Globus pallidus (tissue), 1 donor: ENCODE measurements around the gene ZEB2.

ENCODE experiments used
- DNase-seq: peaks from one replicate; pipeline ENCODE4 v3.0.0-alpha.2; 2015; ENCODE audit warnings: low spot score

ZEB2 gene

DNA sequence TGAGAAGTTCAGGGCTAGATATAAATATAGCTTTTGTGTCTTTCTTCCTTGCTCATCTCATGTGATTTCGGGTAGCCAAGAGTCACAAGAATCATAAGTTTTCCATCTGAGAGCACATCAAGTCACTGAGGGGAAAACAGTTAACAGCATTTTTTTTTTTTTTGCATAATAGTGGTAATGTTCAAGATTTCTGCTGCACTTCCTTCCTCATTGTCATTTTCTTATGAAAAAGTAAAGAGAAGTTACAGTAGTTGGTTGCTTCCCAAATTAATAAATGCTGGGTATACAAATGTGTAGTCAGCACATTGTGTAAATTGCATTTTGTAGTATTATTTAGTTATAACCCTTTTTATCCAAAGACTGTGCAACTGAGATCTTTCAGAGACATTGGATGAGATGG lies 93.6 kb downstream of the ZEB2 start:
- DNase-seq, result no peak

DNA sequence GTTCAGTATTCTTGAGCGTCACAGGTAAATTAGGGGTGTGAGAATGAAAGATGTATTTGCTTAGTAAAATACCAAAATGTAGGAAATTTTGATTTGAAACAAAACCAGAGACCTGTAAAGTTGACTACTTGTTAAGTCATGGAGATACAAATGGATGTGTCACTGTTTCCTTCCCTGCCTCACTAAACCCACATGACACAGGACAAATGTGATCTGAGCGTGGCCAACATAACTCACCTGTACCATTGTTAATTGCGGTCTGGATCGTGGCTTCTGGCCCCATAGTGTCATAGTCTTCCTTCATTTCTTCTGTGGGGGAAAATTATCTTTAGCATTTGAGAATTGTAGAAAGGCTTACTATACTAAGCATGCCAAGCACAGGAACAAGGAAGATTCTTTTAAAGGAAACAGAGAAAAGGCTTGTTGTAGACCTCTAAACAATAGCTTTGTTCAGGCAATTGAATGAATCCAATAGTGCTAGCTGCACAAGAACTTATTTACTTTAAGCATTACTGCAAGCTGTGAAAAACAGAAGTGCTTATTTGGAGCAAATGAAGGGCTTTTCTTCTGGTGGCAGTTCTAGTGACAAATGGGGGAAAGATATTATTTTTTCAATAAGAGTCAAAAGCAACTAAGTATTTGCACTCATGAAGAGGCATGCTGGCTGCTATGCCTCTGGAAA lies 95.2 kb downstream of the ZEB2 start:
- peak; percentile 95 for DNase-seq

DNA sequence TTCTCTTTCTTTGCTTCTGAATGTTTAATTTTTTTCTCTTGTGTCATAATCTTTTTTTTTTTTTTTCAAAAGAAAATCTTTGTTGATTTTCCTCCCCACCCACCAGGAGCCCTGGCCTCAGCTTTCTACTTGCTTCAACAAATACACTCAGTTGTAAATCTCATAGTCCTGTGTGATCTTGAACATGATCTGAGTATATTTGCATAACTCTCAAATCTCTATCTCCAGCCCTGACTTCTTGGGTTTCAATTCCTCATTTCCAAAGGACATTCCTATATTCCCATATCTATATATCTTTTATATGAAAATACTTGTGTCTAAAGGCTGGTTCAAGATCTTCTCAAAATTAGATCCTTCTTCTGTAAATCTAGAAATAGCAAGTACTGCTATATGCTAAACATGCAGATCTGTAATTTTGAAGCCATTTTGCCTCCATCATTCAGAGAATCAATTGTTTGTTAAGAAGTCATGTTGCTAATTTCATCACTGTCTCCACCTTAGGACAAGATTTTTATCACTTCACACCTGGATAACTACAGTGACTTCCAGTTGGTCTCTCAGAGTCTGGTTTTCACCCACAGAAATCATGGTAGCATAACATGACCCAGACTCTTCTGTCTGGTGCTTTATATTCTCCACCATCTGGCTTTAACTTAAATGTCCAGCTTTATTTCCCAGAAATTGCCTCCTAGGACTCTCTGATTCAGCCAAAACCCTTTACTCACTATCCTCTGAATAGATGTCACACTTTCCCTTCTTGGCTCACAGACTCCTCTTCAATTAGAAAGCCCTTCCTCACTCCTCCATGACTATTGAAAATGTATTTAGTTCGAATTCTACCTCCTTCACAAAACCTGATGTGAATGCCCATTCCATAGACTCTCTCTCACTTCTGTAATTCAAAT lies 98.1 kb downstream of the ZEB2 start:
- DNase-seq, result no peak

DNA sequence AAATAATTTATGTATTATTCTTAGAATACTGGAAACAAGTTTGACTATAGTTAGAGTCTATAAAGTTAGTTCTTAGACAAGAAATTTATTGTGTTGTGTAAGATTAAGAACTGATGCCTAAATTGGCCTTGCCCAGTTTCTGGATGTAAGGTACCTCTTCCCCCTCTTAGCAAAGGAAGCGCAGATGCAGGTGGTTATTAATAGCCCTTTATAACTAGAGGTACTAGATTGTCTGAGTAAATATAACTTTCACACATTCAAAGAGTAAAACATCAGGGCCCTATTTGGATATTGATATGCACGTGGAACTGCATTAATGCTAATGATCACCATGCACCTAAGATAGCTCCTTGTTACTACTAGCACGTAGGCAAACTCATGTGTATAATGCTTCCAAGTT lies 100.7 kb downstream of the ZEB2 start:
- no peak for DNase-seq

DNA sequence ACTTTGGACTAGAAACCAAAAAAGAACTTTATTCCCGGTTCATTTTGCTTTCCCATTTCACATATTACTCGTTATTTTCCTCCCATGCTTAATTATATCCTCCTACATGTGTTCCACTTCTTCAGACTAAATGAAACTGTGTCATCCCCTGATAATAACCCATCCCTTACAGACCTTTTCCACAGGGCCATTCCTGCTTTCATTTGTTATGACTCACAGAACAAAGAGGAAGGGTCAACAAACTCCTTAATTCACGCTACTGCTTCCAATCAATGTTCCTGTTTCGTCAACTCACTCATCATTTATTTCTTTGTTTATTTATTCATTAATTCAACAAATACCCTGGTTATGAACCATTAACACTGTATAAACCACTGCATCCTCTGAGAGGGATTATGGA lies 104.5 kb downstream of the ZEB2 start:
- no peak for DNase-seq

DNA sequence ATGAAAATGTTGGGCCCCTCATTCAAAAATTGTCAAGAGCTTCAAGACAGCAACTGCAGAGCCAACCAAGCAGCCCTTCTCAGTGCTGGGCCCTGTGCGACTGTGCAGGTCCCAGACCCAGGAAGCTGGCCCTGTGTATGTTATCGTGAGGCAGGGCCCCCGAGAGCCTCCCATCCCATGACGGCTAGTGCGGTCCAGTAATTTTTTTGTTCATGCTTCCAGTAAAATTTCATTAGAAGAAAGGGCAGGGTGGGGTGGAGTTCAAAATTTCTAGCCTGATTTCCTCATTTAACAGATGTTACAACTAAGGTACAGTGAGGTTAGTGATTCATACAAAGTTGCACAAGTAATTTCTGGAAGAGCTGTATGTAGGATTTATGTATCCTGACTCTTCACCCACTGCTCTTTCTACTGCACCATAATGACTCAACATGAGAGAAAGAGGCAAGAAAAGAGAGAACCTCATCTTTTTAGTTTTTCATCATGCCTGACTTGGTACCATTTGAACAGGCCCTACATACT lies 105.5 kb downstream of the ZEB2 start:
- no peak for DNase-seq

DNA sequence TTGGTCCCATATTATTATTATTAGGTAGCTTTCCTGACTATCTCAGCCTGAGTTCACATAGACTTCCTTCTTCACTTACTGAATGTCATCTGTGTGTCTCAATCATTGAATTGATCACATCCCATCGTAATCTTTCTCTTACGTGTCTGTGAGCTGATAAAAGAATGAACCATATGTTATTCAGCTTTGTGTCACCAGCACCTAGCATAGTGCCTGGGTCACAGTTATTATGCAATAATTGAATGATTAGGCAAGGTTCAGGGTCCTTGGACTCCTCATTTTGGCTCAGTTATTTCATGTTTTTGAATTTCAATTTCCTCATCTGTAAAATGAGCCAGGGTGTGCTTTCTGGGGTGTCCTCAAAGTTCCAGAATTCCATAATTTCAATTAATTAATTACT lies 107.2 kb downstream of the ZEB2 start:
- DNase-seq, result no peak

DNA sequence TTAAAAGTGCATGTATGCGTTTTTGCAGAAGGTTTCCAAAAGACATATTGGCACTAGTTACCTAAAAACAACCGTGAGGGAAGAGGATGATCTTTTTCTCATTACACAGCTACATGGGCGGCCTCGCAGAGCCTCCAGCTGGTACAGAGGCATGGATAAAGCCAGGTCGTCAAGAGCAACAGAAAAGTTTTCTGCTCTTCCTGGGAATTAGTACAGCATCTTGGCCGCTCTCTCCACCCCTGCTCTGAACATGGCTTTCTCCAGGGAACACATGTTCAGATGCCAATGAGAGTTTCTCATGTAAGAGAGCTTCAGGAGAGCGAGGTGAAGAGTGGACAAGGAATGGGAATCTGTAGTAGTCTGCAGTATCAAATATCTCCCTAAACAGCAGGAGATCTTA lies 108.4 kb downstream of the ZEB2 start:
- no peak for DNase-seq

DNA sequence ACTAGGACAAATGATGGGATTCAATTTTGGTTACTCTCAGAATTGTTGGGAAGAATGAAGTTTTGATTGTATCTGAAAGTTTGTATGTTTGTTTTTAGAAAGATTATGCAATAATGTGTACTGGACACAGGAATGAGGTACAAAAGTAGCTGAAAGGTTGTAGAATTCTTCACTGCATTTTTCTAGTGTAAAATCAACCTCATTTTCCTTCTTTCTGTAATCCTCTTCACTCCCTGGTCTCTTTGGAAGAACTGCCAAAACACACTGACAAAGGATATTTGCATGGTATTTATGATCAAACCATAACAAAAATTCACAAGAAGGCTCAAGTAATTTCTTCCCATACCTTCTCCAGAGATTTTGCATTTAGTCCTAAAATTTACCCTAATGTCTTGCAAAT lies 110.7 kb downstream of the ZEB2 start:
- DNase-seq, result no peak

DNA sequence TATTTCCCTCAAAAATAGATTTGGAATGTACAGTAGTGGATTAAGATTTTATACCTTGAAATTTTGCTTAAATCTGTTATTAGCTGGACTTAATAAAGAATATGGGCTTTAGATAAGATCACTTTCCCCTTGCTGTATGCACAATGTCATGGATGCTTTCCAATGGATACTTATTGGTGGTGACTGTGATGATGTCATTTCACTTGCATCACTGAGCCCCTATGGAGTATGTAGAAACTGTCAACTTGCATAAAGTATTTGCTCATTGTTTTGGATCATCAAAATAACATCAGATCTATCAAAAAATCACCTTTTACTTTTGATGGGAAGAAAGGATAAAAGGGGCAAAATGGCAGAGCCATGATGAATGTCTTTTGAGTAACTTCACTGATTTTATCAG lies 112.7 kb downstream of the ZEB2 start:
- DNase-seq, result no peak

DNA sequence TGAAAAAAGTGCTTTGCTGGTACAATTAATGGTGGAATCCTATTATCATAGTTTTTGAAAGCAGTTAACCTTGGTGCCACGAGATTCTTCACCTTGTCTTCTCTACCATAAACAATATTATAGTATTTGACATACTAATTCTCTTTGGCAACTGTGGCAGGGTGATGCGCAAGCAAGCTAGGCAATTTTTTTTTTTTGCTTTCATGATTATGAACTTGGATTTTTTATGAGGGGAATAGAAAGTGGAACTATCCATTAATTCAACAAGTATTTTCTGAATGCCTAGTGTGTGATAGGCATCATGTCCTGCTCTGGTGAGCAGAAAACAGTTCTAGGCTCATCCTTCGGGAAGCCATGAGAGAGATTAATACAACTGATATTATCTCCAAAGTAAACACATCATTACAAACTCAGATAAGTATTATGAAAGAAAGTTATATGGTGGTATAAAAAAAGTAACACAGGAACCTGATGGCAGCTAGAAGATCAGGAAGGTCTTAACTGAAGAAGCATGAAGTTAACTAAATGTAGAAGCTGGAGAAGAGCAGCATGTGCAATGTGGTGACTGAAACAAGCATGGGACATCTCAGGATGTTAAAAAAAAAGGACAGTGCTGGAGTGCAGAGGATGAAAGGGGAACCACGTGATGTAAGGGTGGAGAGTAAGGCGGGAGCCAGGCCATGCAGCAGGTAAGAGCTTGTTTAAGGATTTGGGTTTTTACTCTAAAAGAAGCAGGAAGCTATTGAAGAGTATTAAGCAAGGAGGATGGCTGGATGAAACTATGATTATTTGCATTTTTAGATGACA lies 113.7 kb downstream of the ZEB2 start:
- no peak for DNase-seq

DNA sequence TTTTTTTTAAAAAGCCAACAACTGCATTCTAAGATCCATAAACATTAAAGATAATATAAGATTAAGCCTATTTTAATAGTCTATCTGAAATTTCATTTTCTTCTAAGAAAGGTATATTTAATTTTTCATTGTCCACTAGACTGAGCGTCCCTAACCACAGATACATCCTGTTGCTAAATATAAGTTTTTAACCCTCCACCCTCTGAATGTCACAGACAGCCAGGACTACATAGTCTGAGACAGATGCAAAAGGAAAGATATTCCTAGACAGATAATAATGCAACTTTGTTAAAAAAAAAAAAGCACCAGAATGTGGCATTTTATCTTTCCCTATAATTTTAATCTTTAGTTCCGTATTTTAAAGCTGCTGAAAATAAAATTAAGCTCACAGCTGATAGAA lies 114.6 kb downstream of the ZEB2 start:
- DNase-seq, result no peak

DNA sequence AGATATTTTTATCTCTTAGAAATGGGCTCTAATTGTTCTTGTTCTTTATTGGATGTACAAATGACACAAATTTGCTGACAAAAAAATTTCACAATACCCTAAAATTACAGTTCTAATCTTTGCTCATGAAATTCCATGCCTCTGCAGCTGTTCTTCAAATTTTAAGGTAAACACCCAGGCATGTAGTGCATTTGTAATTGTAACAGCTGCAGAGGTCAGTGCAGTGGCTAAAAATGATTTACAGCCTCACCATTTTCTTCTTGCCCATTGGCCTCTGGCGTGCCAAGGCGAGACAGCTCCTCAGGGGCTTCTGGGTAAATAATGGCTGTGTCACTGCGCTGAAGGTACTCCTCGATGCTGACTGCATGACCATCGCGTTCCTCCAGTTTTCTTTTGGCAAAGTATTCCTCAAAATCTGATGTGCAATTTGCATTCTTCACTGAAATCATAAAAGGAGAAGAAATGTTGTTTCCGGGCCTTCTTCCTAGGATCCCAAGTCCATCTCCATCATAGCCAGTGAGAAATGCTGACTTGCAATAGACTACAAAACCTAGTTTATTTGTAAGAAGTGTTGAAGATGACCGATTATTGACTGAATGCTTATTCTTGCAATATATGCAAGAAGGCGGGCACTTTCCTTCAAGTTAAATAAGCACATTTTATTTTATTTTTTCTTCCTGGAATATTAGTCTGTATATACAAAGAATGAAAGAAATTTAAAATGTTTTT lies 115.2 kb downstream of the ZEB2 start:
- no peak for DNase-seq

DNA sequence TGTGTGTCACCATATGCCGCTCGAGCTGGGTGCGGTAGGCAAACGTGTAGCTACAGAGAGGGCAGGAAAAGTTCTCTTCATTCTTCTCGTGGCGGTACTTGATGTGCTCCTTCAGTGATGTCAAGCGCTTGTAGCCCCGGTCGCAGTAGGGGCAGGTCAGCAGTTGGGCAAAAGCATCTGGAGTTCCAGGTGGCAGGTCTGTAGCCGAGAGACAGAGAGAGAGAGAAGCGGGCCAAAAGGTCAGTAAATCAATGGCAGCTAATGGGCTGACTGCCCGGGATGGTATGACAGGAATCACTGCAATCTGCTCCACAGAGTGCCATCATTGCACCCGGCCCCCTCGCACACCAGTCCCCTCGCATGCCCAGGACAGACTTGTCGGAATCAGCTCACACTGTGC lies 116.0 kb downstream of the ZEB2 start:
- DNase-seq, result no peak

DNA sequence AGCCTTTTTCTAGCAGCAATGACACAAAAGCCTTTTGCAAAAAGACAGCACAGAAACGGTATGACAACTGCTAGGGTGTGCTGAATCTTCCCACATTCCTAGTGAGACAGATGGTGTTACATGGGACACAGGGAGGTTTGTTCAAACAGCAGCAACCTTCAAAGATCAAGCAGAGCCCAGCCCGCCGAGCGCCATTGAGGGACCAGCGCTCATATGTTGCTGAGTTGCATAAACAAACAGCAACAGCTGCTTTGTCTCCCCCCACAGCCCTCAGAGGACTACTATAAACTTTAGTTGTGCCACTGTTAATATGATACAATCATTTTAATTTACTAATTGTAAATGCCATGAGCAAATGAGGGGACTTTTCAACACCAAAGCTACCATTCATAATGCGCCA lies 117.7 kb downstream of the ZEB2 start:
- DNase-seq, result peak; percentile 63

DNA sequence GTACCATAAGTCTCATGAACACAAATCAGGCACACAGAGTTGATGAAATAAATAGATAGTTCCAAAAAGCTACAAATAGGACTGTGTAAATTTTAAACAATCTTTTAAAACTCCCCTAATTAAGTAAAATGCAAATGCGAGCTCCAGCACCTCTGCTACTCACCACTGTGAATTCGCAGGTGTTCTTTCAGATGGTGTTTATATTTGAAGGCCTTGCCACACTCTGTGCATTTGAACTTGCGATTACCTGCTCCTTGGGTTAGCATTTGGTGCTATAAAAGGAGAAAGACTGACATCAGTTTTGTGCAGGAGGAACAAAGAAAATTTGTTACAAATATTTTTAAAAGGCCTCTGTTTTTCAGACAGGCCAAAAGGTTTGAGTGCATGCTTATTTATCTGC lies 118.9 kb downstream of the ZEB2 start:
- DNase-seq, result no peak

DNA sequence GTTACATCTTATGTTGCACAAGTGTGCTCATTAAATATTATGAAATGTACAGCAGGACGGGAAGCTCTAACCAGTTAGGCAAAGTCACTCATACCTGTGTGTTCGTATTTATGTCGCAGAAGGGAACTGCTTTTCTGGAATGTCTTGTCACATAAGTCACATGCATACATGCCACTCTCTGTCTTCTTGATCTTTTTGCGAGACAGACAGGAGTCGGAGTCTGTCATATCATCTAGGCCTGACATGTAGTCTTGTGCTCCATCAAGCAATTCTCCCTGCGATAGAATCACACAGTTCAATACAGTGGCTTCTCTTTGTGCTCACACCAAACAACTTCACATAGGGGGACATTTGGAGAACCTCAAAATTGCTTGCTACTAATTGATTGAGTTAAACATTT lies 123.6 kb downstream of the ZEB2 start:
- no peak for DNase-seq

DNA sequence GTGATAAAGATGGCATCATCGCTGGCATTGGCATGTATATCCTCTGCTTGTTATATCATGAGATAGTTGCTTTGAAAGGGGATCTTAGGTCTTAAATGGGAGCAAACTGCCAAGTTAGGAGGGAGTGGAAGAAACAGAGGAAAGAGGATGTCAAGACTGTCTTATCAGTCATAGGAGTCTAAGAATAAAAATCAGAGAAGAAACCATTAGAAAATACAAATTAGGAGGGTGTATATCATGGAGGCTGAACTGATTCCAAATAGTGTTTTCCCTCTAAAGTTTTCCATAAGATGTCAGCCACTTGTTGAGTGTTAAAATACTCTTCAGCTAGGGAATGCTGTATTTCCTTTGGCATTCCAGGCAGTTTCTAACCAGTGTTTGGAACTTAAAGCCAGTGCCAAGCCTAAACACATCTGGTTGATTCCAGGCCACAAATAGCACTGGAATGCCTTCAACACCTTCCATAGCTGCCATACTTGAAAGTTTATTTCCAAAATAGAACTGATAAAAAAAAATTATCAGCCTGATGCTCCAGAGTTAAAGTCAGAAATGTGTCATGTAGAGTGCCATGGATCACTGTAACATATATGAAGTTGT lies 129.4 kb downstream of the ZEB2 start:
- no peak for DNase-seq

DNA sequence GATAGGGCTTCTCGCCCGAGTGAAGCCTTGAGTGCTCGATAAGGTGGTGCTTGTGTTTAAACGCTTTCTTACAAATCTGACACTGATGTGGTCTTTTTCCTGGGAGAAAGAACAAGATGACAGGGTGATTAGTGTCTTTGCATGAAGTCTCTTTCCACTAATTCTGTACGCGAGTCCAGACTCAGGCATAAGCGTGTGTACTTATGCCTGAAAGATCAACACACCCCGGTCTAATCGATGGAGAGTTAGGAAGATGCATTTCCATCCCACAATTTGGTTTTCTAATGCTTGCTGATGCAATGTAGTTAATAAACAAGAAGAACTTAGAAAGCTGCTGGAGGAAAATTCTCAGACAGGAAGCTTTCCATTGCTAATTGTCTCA lies 130.0 kb downstream of the ZEB2 start:
- no peak for DNase-seq

DNA sequence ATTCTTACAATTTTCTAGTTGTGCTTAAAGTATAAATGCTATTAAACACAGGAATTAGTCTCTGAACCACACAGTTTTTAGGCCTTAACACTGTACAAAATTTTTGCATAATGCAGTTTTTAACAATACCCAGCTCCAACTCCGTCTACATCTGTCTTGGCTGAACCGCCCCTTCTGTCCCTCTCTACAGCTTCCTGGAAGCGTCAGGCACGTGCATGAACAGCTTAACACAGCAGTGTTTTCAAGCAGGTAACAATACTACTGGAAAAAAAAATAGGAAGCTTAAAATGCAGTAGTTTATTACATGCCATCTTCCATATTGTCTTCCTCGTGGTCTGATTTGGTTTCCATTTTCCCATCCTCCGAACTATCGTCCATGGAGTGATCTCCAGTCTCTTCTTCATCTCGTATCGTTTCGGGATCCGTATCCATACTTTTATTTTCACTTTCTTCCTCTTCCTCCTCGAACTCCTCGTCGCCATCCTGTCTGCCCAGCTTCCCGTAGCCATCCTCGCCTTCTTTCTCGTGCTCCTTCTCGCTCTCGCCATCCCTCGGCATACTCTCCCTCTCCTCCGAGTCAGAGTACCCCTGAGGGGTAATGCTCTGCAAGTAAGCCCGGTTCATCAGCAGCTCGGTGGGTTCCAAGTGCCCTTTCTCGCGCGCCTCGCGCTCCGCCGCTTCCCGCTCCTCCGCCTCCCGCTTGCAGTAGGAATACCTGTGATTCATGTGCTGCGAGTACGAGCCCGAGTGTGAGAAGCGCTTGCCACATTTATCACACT lies 130.6 kb downstream of the ZEB2 start:
- DNase-seq, result no peak

DNA sequence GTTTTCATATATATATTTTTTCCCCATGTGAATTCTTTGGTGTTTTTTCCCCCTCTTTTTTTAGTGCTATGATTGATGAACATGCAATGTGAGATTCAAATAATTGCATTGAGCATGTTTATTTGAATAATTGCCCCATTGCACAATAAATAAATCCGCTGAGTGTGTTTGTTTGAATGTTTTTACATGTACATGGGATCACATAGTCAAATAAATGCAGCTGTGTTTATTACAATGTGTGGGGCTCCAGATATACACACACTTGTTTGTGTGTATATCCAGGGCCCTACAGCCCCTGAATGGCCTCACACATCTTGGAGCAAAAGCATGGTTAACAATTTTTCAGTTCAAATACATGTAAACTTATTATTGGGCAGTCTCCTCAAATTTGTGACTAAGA lies 134.5 kb downstream of the ZEB2 start:
- no peak for DNase-seq
